ENCODE measurements around the gene RMRP. TPM values are rescaled to one million over a fixed set of nuclear protein-coding genes. Genes with fewer than 3 reads are reported as not detected.
A peak's percentile ranks its signal among the peaks of the same experiment; 100 is the strongest.
"Not testable (repeated sequence)": the region's sequence is repeated elsewhere in the genome, so short reads cannot be mapped to it uniquely, and the experiment has no call there.

Gene RMRP
- total RNA-seq, 2 experiments from 2014 or later: 10,694 to 13,592 TPM

DNA sequence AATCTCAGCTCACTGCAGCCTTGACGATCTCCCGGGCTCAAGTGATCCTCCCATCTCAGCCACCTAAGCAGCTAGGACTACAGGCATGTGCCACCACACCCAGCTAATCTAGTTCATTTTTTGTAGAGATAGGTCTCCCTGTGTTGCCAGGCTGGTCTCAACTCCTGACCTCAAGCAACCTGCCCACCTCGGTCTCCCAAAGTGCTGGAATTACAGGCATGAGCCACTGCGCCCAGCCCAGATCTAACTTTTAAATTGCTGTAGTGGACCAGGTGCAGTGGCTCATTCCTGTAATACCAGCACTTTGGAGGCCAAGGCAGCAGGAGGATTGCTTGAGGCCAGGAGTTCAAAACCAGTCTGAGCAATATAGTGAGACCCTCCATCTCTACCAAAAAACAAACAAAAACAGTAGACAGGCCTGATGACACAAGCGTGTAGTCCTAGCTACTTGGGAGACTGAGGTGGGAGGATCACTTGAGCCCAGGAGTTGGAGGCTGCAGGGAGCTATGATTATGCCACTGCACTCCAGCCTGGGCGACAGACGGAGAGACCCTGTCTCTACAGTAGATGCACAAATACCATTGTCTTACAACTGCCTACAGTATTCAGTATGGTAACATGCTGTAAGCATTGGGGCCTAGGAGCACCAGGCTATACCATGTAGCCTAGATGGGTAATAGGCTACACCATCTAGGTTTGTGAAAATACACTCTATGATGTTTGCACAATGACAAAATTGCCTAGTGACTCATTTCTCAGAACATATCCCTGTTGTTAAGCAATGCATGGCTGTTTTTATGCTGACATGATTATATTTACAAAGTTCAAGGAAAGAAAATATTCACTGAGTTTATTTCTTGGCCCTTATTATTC lies 5.6 kb downstream of the RMRP start:
- H3K9me3 Mint-ChIP-seq: no peaks in the 10 kb centered on the region

DNA sequence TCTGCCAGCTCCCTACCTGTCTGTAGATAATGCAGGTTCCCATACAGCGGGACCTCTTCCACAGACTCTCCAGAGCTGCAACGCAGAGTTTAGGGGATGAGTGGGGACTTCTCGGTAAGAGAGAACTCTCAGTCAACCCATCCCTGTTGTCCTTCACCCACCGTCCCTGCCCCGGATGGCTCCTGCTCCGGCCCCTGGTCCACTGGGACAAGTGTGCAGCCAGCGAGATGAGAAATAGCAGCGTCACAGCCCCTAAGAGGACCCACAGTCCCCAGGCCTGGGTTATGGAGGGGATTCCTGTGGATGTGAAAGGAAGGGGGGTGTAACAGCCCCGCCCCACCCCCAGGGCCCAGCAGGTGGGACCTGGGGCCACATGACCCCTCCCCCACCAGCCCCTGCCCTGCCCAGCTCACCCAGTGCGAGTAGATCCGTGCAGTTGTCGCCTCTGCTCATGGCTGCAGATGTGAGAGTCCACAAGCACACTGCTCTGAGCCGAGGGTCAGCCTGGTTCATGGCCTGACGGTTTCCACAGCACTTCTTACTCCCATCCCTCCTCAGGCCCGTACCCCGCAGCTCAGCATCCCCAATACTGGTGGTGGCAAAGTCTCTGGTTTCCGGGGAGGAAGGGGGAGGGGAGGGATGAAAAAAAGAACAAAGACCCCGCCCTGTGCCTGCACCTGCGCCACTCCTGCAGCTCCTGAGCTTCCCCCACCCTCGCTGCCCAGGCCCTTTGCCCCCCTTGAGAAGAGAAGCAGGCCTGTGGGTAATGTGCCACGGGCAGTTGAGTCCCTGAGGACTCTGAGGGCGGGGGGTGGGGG lies 7.3 kb downstream of the RMRP start, which contains the start of gene SIT1:
TSS of gene SIT1 (minus strand) at position 591 of the 818 bp plus-strand sequence. CDS start at position 513, 78 bp downstream.
- POLR2A ChIA-PET: interaction anchor here (0.6 to 4.6 kb wide), 9 partner anchors 7 to 82 kb away, joined by 3 to 43 read pairs (median 6); partner anchors contain the start of genes ARHGEF39, CCDC107, CREB3 and RMRP
- Mint-ChIP-seq H3K9me3 (no peaks in the 10 kb centered on the region), H3K27me3 (no peaks in the 10 kb centered on the region), H3K4me1 (ENCODE audit: low read depth) (peaks cover 49% of the 10 kb centered on the region), H3K4me3 (peak within 1 kb of the TSS; percentile 93), H3K27ac (peak within 1 kb of the TSS; percentile 96), H3K36me3 (peaks cover 10% of the 10 kb centered on the region)
- CTCF ChIA-PET: interaction anchor here (0.8 to 6.2 kb wide), 9 partner anchors 7 to 84 kb away, joined by 3 to 82 read pairs (median 5); partner anchors contain the start of genes CCDC107, CREB3, RMRP and TLN1
- intact Hi-C loops (cut with micrococcal nuclease): no loop called here
- peak; percentile 61 for DNase-seq

More for the DNA sequence above, 5.6 kb downstream of the RMRP start:
- Mint-ChIP-seq H3K4me3 (peak overlapping the region; percentile 1), H3K4me1 (ENCODE audit: low read depth) (peaks cover 57% of the 10 kb centered on the region), H3K27ac (peak overlapping the region; percentile 96), H3K36me3 (peaks cover 10% of the 10 kb centered on the region), H3K27me3 (no peaks in the 10 kb centered on the region)
- intact Hi-C loops (cut with micrococcal nuclease): no loop called here
- ChIA-PET CTCF (interaction anchor here (1.7 kb wide), 1 partner anchor 44 kb away, joined by 4 read pairs; no protein-coding TSS in a partner anchor), POLR2A (no interaction called here)
- no peak for DNase-seq

DNA sequence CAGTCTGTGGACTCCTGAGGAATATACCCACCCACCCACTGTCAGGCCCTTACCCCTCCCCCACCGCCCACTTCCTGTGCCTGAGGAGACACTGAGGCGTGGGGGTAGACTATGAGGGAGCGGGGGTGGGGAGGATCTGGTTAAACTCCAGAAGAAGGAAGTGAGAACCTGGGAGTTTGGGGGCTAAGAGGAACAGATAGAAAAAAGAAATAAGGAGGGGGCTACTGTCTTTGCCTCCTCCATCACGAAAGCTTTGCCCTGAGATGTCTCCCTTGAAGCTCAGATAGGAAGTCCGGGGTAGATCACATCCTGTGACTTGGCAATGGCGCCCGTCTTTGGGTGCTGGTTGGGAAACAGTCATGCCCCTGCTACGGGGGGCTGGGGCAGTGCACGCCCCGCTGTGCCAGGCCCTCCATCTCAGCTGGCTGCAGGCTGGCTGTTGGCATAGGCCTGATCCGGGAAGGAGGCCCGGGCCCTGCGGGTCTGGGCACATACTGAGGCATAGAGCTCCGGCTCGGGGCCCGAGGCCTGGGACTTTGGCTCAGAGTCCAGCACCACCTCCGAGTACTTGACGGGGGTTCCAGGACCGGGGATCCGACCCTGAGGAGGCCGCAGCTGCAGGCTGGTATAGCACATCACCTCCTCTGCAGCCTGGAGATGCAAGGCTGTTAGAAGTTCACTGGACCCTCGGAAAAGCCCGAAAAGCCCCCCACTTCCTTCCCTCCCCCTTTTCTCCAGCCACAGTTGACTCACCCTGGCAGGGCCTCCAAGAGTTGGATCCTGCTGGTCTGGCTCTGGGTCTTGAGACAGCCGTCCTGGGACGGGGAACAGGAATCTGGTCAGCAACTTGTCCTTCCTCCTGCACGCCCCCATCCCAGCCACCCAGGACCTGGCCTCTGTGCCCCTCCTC lies 8.1 kb downstream of the RMRP start:
- CTCF ChIA-PET: interaction anchor here (0.8 to 6.2 kb wide), 13 partner anchors 7 to 85 kb away, joined by 3 to 82 read pairs (median 5); partner anchors contain the start of genes CCDC107, CREB3, RMRP and TLN1
- peak overlapping the region; percentile 96 for H3K27ac Mint-ChIP-seq
- no peaks in the 10 kb centered on the region for H3K27me3 Mint-ChIP-seq
- H3K36me3 Mint-ChIP-seq: peaks cover 11% of the 10 kb centered on the region
- H3K4me3 Mint-ChIP-seq: peak overlapping the region; percentile 93
- intact Hi-C loops (cut with micrococcal nuclease): loop anchor here (1.0 to 5.0 kb wide), 2 partner anchors 8 to 537 kb away; no protein-coding TSS in a partner anchor
- POLR2A ChIA-PET: interaction anchor here (0.6 to 4.6 kb wide), 11 partner anchors 8 to 83 kb away, joined by 3 to 43 read pairs (median 5); partner anchors contain the start of genes ARHGEF39, CCDC107, CREB3 and RMRP
- H3K4me1 Mint-ChIP-seq (ENCODE audit: low read depth): peaks cover 50% of the 10 kb centered on the region
- peak; percentile 66 for DNase-seq
- H3K9me3 Mint-ChIP-seq: no peaks in the 10 kb centered on the region

DNA sequence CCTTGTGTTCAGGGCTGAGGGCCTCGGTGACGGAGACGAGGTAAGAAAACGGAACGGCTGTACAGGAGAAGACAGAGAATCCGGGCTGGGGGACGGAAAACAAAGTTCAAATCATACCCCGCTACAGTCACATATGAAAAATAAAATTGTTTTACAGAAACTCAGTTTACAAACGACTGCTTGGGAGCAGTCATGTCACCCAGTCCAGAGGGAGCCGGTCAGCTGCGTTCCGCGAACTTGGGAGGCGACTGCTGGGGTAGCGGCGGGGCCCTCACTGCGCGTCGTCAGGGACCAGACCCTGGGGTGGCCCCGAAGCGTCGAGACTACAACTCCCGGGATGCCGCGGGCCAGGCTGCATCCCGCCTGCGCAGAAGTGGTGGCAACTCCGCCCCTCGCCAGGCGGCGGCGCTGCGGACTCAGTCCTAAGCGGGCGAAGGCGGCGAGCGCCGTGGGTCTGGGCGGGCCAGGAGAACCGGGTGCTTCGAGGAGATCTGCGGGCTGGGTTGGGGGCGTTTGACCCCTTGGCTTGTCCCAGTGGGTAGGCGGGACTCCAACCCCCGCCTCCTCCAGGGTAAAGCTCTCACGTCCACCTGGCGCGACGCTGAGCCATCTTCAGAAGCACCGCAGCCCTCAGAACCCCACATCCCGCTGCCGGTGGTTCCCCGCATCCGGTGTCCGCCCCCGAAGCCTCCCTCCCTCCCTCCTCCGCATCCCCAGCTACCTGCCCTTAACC lies 11.1 kb downstream of the RMRP start:
- DNase-seq: peak; percentile 95
- POLR2A ChIA-PET: interaction anchor here (0.6 to 4.6 kb wide), 15 partner anchors 9 to 757 kb away, joined by 3 to 43 read pairs (median 4); partner anchors contain the start of genes ARHGEF39, CCDC107, CREB3 and RMRP
- peak overlapping the region; percentile 93 for H3K27ac Mint-ChIP-seq
- peaks cover 17% of the 10 kb centered on the region for H3K36me3 Mint-ChIP-seq
- peaks cover 49% of the 10 kb centered on the region for H3K4me1 Mint-ChIP-seq (ENCODE audit: low read depth)
- H3K9me3 Mint-ChIP-seq: no peaks in the 10 kb centered on the region
- no peaks in the 10 kb centered on the region for H3K27me3 Mint-ChIP-seq
- peak overlapping the region; percentile 91 for H3K4me3 Mint-ChIP-seq
- CTCF ChIA-PET: interaction anchor here (0.7 to 6.2 kb wide), 22 partner anchors 8 to 152 kb away, joined by 3 to 82 read pairs (median 9); partner anchors contain the start of genes ARHGEF39, CCDC107, CREB3 and GBA2
- intact Hi-C loops (cut with micrococcal nuclease): loop anchor here (1.0 to 5.0 kb wide), 6 partner anchors 9 to 534 kb away; partner anchors contain the start of genes ARHGEF39, CREB3 and TLN1

DNA sequence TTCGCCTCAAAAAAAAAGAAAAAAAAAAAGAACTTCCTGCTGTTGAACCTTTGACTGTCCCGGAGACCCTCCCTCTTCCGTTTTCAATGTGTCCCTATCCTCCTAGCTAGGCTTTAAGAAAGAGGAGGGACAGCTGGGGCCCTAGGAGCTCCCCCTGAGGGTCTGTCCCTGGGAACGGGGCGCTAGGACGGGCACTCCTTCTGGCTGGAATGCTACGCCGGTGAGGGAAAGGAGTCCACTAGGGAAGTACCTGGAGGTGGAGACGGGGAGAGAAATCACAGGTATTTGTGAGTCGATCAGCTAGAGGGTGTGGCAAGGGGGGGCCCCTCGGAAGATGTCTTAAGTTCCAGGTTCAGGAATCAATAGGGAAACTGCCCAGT lies 11.7 kb downstream of the RMRP start:
- H3K27ac Mint-ChIP-seq: peak overlapping the region; percentile 93
- intact Hi-C loops (cut with micrococcal nuclease): loop anchor here (1.0 to 5.0 kb wide), 6 partner anchors 9 to 534 kb away; partner anchors contain the start of genes ARHGEF39, CREB3 and TLN1
- no peak for DNase-seq
- peak overlapping the region; percentile 91 for H3K4me3 Mint-ChIP-seq
- CTCF ChIA-PET: interaction anchor here (0.7 to 6.2 kb wide), 15 partner anchors 10 to 102 kb away, joined by 3 to 82 read pairs (median 10); partner anchors contain the start of genes ARHGEF39, CCDC107, CREB3 and GBA2
- no peaks in the 10 kb centered on the region for H3K9me3 Mint-ChIP-seq
- H3K27me3 Mint-ChIP-seq: no peaks in the 10 kb centered on the region
- H3K4me1 Mint-ChIP-seq (ENCODE audit: low read depth): peaks cover 43% of the 10 kb centered on the region
- POLR2A ChIA-PET: interaction anchor here (0.6 to 4.6 kb wide), 9 partner anchors 12 to 757 kb away, joined by 3 to 43 read pairs (median 4); partner anchors contain the start of genes CCDC107, CREB3, RMRP and TLN1
- peaks cover 17% of the 10 kb centered on the region for H3K36me3 Mint-ChIP-seq

- H3K4me3 Mint-ChIP-seq: peak overlapping the region; percentile 91
- H3K4me1 Mint-ChIP-seq (ENCODE audit: low read depth): peaks cover 43% of the 10 kb centered on the region
- intact Hi-C loops (cut with micrococcal nuclease): loop anchor here (1.0 to 5.0 kb wide), 6 partner anchors 8 to 533 kb away; partner anchors contain the start of genes ARHGEF39, CREB3 and TLN1
- peak overlapping the region; percentile 93 for H3K27ac Mint-ChIP-seq
- not testable (repeated sequence) for DNase-seq, H3K27me3 Mint-ChIP-seq, H3K9me3 Mint-ChIP-seq
- ChIA-PET CTCF (interaction anchor here (0.7 to 6.2 kb wide), 13 partner anchors 11 to 102 kb away, joined by 3 to 82 read pairs (median 12); partner anchors contain the start of genes ARHGEF39, CCDC107, CREB3 and GBA2), POLR2A (interaction anchor here (1.0 to 4.6 kb wide), 6 partner anchors 12 to 110 kb away, joined by 4 to 43 read pairs (median 10); partner anchors contain the start of genes CCDC107, CREB3, RMRP and TLN1)
- H3K36me3 Mint-ChIP-seq: peaks cover 21% of the 10 kb centered on the region
These were observed 12.1 kb downstream of the RMRP start for GRCh38 chr9:35645736-35646135.

- H3K4me1 Mint-ChIP-seq (ENCODE audit: low read depth): peaks cover 44% of the 10 kb centered on the region
- ChIA-PET CTCF (interaction anchor here (1.0 kb wide), 1 partner anchor 31 kb away, joined by 3 read pairs; no protein-coding TSS in a partner anchor), POLR2A (no interaction called here)
- no peaks in the 10 kb centered on the region for H3K9me3 Mint-ChIP-seq
- H3K36me3 Mint-ChIP-seq: peaks cover 16% of the 10 kb centered on the region
- no peak for DNase-seq
- H3K4me3 Mint-ChIP-seq: no peak overlapping the region
- intact Hi-C loops (cut with micrococcal nuclease): no loop called here
- no peak overlapping the region for H3K27ac Mint-ChIP-seq
- H3K27me3 Mint-ChIP-seq: no peaks in the 10 kb centered on the region
These were observed 14.8 kb downstream of the RMRP start for GRCh38 chr9:35643046-35643445.

GRCh38 chr9:35641478-35641877 lies 16.3 kb downstream of the RMRP start:
- H3K9me3 Mint-ChIP-seq; H3K27me3 Mint-ChIP-seq; POLR2A ChIA-PET; DNase-seq; H3K4me3 Mint-ChIP-seq; H3K27ac Mint-ChIP-seq; intact Hi-C loops (cut with micrococcal nuclease): not testable (repeated sequence)
- CTCF ChIA-PET: interaction anchor here (0.6 kb wide), 1 partner anchor 24 kb away, joined by 4 read pairs; no protein-coding TSS in a partner anchor
- peaks cover 16% of the 10 kb centered on the region for H3K36me3 Mint-ChIP-seq
- H3K4me1 Mint-ChIP-seq (ENCODE audit: low read depth): peaks cover 48% of the 10 kb centered on the region

GRCh38 chr9:35640431-35640830 lies 17.4 kb downstream of the RMRP start:
- POLR2A ChIA-PET; H3K9me3 Mint-ChIP-seq; DNase-seq; H3K4me3 Mint-ChIP-seq; H3K27me3 Mint-ChIP-seq; intact Hi-C loops (cut with micrococcal nuclease): not testable (repeated sequence)
- H3K4me1 Mint-ChIP-seq (ENCODE audit: low read depth): peaks cover 53% of the 10 kb centered on the region
- CTCF ChIA-PET: interaction anchor here (0.8 to 3.4 kb wide), 3 partner anchors 9 to 29 kb away, joined by 3 to 18 read pairs (median 3); partner anchors contain the start of genes CCDC107 and RMRP
- H3K27ac Mint-ChIP-seq: peak overlapping the region; percentile 35
- H3K36me3 Mint-ChIP-seq: peaks cover 16% of the 10 kb centered on the region
